ENCODE results near the gene ZNF652. TPM values are rescaled to one million over a fixed set of nuclear protein-coding genes. Genes with fewer than 3 reads are reported as not detected.

Gene ZNF652
- 5.1 to 8.9 TPM (median 8.5 TPM) in 3 replicates for polyA plus RNA-seq
- 3.9 TPM for polyA plus RNA-seq (2011; ENCODE audit: low read depth)
- 3.6 and 4.8 TPM in 2 replicates for polyA plus RNA-seq (2011; cell fraction: cytosol; rRNA removed)
- 12.3 and 12.9 TPM in 2 replicates for polyA plus RNA-seq (2011; cell fraction: nucleus; rRNA removed)
- 4.7 and 5.8 TPM in 2 replicates for polyA plus RNA-seq (2012; ENCODE audit: low replicate concordance)
- 12.7 to 19.0 TPM (median 12.9 TPM) in 3 replicates for polyA minus RNA-seq
- 9.4 TPM for polyA minus RNA-seq (2011; cell fraction: cytosol; rRNA and poly(A)+ RNA removed)
- polyA minus RNA-seq (2011; cell fraction: nucleus; rRNA and poly(A)+ RNA removed) = 11.8 and 22.0 TPM in 2 replicates

- Histone ChIP-seq H3K9me3 (ENCODE audit: control insufficient read depth, low read depth, low read length) (no peaks in the 10 kb centered on the region), H4K20me1 (ENCODE audit: control insufficient read depth, extremely low read depth, insufficient read depth, low read length) (no peaks in the 10 kb centered on the region), H3K27me3 (ENCODE audit: control insufficient read depth, extremely low read depth, insufficient read depth, low read length) (no peaks in the 10 kb centered on the region), H2AFZ (ENCODE audit: control insufficient read depth, low read length) (peak within 1 kb of the TSS; percentile 92), H3K36me3 (ENCODE audit: control insufficient read depth in 2 of 2, extremely low read depth in 1 of 2, insufficient read depth in 2 of 2, low read length in 2 of 2) (no peaks in the 10 kb centered on the region), H3K27ac (ENCODE audit: control insufficient read depth, insufficient read depth, low read length) (peak within 1 kb of the TSS; percentile 69), H3K9me1 (ENCODE audit: control insufficient read depth, extremely low read depth, insufficient read depth, low read length) (peaks cover 3% of the 10 kb centered on the region), H3K4me1 (ENCODE audit: control insufficient read depth, extremely low read depth, insufficient read depth, low read length) (peaks cover 30% of the 10 kb centered on the region), H3K4me3 (ENCODE audit: control insufficient read depth in 2 of 3, extremely low read depth in 1 of 3, insufficient read depth in 2 of 3, low read depth in 1 of 3, low read length in 3 of 3) (peak within 1 kb of the TSS; percentile 74 to 94 (median 78)), H3K4me2 (ENCODE audit: control insufficient read depth, extremely low read depth, insufficient read depth, low read depth, low read length) (peak within 1 kb of the TSS; percentile 93), H3K9ac (ENCODE audit: control insufficient read depth, extremely low read depth, insufficient read depth, low read length) (peak within 1 kb of the TSS; percentile 87), H3K79me2 (ENCODE audit: control insufficient read depth, insufficient read depth, low read length) (peaks cover 43% of the 10 kb centered on the region)
- FAIRE-seq = no peak
- dilution Hi-C loops (cut with MboI; ENCODE audit: extremely low pct_ligation_motif_present, low sequenced_read_pairs) = no loop called here
- peak; percentile 73 for DNase-seq (ENCODE audit: low read depth, low spot score)
- no peak for TF ChIP-seq CTCF (optimal IDR thresholded peaks at IDR 0.05 in 1 of 3, IDR thresholded peaks at IDR 0.05 in 1 of 3, conservative IDR thresholded peaks at IDR 0.05 in 1 of 3; ENCODE audit: extremely low read depth in 1 of 3, insufficient read depth in 2 of 3, low read length in 3 of 3)
Observed at GRCh38 chr17:49361902-49362722, at the start of gene ZNF652. Gene ZNF652 (minus strand): TSS chr17:49362250. CDS start chr17:49317725, 44,525 bp downstream.

- Histone ChIP-seq H3K4me1 (ENCODE audit: control insufficient read depth, extremely low read depth, insufficient read depth, low read length) (peaks cover 5% of the 10 kb centered on the region), H3K27ac (ENCODE audit: control insufficient read depth, insufficient read depth, low read length) (no peak overlapping the region), H4K20me1 (ENCODE audit: control insufficient read depth, extremely low read depth, insufficient read depth, low read length) (peaks cover 4% of the 10 kb centered on the region), H3K36me3 (ENCODE audit: control insufficient read depth in 2 of 2, extremely low read depth in 1 of 2, insufficient read depth in 2 of 2, low read length in 2 of 2) (peaks cover 43 to 72% of the 10 kb centered on the region in 2 experiments), H3K79me2 (ENCODE audit: control insufficient read depth, insufficient read depth, low read length) (peaks cover 21% of the 10 kb centered on the region), H2AFZ (ENCODE audit: control insufficient read depth, low read length) (no peak overlapping the region), H3K9me1 (ENCODE audit: control insufficient read depth, extremely low read depth, insufficient read depth, low read length) (no peaks in the 10 kb centered on the region), H3K4me2 (ENCODE audit: control insufficient read depth, extremely low read depth, insufficient read depth, low read depth, low read length) (no peak overlapping the region), H3K4me3 (ENCODE audit: control insufficient read depth in 2 of 3, extremely low read depth in 1 of 3, insufficient read depth in 2 of 3, low read depth in 1 of 3, low read length in 3 of 3) (no peak overlapping the region), H3K9ac (ENCODE audit: control insufficient read depth, extremely low read depth, insufficient read depth, low read length) (no peak overlapping the region), H3K9me3 (ENCODE audit: control insufficient read depth, low read depth, low read length) (no peaks in the 10 kb centered on the region), H3K27me3 (ENCODE audit: control insufficient read depth, extremely low read depth, insufficient read depth, low read length) (no peaks in the 10 kb centered on the region)
- dilution Hi-C loops (cut with MboI; ENCODE audit: extremely low pct_ligation_motif_present, low sequenced_read_pairs) = no loop called here
- FAIRE-seq (no peak), DNase-seq (ENCODE audit: low read depth, low spot score) (no peak)
- no peak for TF ChIP-seq EZH2 (IDR thresholded peaks at IDR 0.05; ENCODE audit: low read length)
- no peak for TF ChIP-seq CTCF (optimal IDR thresholded peaks at IDR 0.05 in 1 of 3, IDR thresholded peaks at IDR 0.05 in 1 of 3, conservative IDR thresholded peaks at IDR 0.05 in 1 of 3; ENCODE audit: extremely low read depth in 1 of 3, insufficient read depth in 2 of 3, low read length in 3 of 3)
Observed at GRCh38 chr17:49409066-49409465, 47.0 kb upstream of the ZNF652 start.
